Activated B cell treated with CpG ODN at 0.5 μM for 24 hours (primary cell): ENCODE measurements around the gene RAB6A. TPM values are rescaled to one million over a fixed set of nuclear protein-coding genes. Genes with fewer than 3 reads are reported as not detected.
"Not testable (repeated sequence)": the region's sequence is repeated elsewhere in the genome, so short reads cannot be mapped to it uniquely, and the experiment has no call there.

Source experiments
- ATAC-seq: fragments of 200-7000 bp; cut with Tn5 transposase; one replicate; pipeline ENCODE4 v1.10.0; 2021; ENCODE audit warnings: low read depth, mild to moderate bottlenecking, moderate library complexity
- CTCF ChIA-PET: fragments of 350-600 bp; sonication (Branson Sonifier 250); formaldehyde crosslinking; loops from one replicate; lab custom pipeline; 2021; ENCODE audit warnings: antibody characterized with exemption; lab: Charles Lee
- POLR2A ChIA-PET: fragments of 350-600 bp; sonication (Branson Sonifier 250); formaldehyde crosslinking; loops from one replicate; lab custom pipeline; 2021; ENCODE audit warnings: antibody characterized with exemption; lab: Charles Lee
- DNase-seq: peaks from one replicate; pipeline ENCODE4 v3.0.0; 2022
- H3K27ac Mint-ChIP-seq: one replicate; pipeline ENCODE4 v1.8.0; 2020; ENCODE audit warnings: mixed read lengths
- H3K27me3 Mint-ChIP-seq: one replicate; pipeline ENCODE4 v1.8.0; 2021; ENCODE audit warnings: mixed read lengths
- H3K36me3 Mint-ChIP-seq: one replicate; pipeline ENCODE4 v1.8.0; 2021; ENCODE audit warnings: low read depth, mixed read lengths
- H3K4me1 Mint-ChIP-seq: one replicate; pipeline ENCODE4 v1.8.0; 2021; ENCODE audit warnings: mixed read lengths
- H3K4me3 Mint-ChIP-seq: one replicate; pipeline ENCODE4 v1.8.0; 2020; ENCODE audit warnings: mild to moderate bottlenecking, mixed read lengths
- H3K9me3 Mint-ChIP-seq: one replicate; pipeline ENCODE4 v1.8.0; 2020; ENCODE audit warnings: mixed read lengths
- intact Hi-C: fragments of 100-400 bp; cut with micrococcal nuclease; formaldehyde crosslinking; loops from one replicate; pipeline ENCODE4 v1.15.1; 2024
- total RNA-seq: library from RNA; stranded (reverse); gene quantifications from 2 replicates; pipeline ENCODE4 v1.2.3, GENCODE V29; 2022
- TF ChIP-seq, protein P1 (sequence below): fragments of 200-600 bp; IDR thresholded peaks from one replicate; pipeline ENCODE4 v1.8.0; 2022; ENCODE audit warnings: antibody characterized with exemption, mild to moderate bottlenecking

RAB6A gene
- total RNA-seq, 1 donor from 2014 or later, result 53.3 TPM

DNA sequence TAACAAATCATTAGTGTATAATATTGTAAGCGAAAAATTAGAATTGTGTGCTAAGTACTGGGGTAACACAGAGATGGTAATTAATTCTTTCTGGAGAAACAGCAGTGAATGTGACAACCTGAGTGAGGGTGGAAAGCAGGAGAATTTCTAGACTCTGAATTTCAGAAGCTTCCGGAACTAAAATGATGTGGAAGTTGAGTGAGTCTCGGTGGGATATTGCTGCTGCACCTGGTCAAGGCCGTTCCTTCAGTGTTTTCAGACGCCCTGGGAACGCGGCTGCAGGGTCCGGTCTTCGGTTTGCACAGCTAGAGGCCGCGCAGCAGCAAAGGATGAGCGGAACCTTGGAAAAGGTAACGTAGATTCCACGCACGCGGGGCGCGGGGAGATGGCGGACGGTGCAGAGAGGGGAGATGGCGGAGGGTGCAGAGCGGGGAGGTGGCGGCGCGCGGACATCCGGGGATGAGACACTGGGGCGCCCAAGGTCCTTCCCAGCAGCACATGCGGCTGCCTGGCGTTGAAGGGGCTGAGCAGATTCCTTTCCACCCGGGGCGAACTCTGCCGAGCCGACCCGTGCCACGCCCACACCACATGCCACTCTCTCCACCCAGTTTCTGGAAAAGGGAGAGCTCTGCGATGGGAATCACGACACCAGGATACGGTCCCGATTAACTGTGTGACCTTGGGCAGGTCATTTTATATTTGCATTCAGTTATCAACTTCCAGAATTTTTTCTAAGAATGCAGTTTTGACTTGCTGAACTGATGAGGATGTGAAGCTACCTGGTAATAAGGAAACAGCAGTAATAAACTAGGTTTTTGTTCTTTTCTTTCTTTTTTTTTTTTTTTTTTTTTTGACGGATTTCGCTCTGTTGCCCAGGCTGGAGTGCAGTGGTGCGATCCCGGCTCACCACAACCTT is 27.0 kb upstream of the RAB6A start, which contains the start of gene MRPL48:
Gene MRPL48 (plus strand): TSS at position 232 of the 916 bp plus-strand sequence. CDS start 98 bp downstream, at position 330.
- intact Hi-C loops, result loop anchor here (1.0 to 5.0 kb wide), 5 partner anchors 9 to 704 kb away; partner anchors contain the start of genes FAM168A, LIPT2 and RAB6A
- no peaks in the 10 kb centered on the region for H3K27me3 Mint-ChIP-seq
- H3K9me3 Mint-ChIP-seq, result no peaks in the 10 kb centered on the region
- peak within 1 kb of the TSS; percentile 100 for H3K4me3 Mint-ChIP-seq
- ATAC-seq (peak; percentile 100), DNase-seq (peak; percentile 84)
- peak within 1 kb of the TSS; percentile 100 for H3K27ac Mint-ChIP-seq
- peaks cover 13% of the 10 kb centered on the region for H3K36me3 Mint-ChIP-seq
- peaks cover 15% of the 10 kb centered on the region for H3K4me1 Mint-ChIP-seq
- TF ChIP-seq, protein P1, sequence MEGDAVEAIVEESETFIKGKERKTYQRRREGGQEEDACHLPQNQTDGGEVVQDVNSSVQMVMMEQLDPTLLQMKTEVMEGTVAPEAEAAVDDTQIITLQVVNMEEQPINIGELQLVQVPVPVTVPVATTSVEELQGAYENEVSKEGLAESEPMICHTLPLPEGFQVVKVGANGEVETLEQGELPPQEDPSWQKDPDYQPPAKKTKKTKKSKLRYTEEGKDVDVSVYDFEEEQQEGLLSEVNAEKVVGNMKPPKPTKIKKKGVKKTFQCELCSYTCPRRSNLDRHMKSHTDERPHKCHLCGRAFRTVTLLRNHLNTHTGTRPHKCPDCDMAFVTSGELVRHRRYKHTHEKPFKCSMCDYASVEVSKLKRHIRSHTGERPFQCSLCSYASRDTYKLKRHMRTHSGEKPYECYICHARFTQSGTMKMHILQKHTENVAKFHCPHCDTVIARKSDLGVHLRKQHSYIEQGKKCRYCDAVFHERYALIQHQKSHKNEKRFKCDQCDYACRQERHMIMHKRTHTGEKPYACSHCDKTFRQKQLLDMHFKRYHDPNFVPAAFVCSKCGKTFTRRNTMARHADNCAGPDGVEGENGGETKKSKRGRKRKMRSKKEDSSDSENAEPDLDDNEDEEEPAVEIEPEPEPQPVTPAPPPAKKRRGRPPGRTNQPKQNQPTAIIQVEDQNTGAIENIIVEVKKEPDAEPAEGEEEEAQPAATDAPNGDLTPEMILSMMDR, result no peak
- POLR2A ChIA-PET, result interaction anchor here (0.7 to 2.2 kb wide), 10 partner anchors 9 to 705 kb away, joined by 3 to 68 read pairs (median 5); partner anchors contain the start of genes C2CD3, PPME1 and RAB6A
- CTCF ChIA-PET, result interaction anchor here (1.5 kb wide), 1 partner anchor 9 kb away, joined by 3 read pairs; no protein-coding TSS in a partner anchor

DNA sequence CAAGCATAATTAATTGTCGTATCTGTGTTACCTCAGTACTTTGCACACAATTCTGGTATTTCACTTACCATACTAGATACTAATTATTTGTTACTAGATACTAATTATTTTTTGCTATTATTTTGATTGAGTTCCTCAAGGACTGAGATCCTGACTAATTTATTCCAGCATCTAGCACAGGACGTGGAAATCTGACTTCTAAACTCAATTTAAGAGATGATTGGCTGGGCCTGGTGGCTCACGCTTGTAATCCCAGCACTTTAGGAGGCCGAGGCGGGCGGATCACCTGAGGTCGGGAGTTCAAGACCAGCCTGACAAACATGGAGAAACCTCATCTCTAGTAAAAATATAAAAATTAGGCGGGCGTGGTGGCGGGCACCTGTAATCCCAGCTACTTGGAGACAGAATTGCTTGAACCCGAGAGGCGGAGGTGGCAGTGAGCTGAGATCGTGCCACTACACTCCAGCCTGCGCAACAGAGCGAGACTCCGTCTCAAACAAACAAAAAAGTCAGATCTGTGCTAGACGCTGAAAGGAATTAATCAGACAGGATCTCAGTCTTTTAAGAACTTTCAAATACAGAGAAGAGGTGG is 26.3 kb upstream of the RAB6A start:
- Mint-ChIP-seq H3K9me3 (no peaks in the 10 kb centered on the region), H3K36me3 (peaks cover 11% of the 10 kb centered on the region), H3K27ac (peak overlapping the region; percentile 100), H3K4me1 (peaks cover 15% of the 10 kb centered on the region), H3K27me3 (no peaks in the 10 kb centered on the region), H3K4me3 (peak overlapping the region; percentile 100)
- DNase-seq (no peak), ATAC-seq (no peak)
- POLR2A ChIA-PET, result interaction anchor here (1.0 to 2.2 kb wide), 4 partner anchors 8 to 384 kb away, joined by 3 to 68 read pairs (median 11); partner anchors contain the start of genes C2CD3, PPME1 and RAB6A
- TF ChIP-seq, protein P1, result no peak
- intact Hi-C loops, result loop anchor here (5.0 kb wide), 1 partner anchor 705 kb away; the partner anchor contains the start of gene LIPT2
- CTCF ChIA-PET, result interaction anchor here (1.5 kb wide), 1 partner anchor 8 kb away, joined by 3 read pairs; no protein-coding TSS in a partner anchor

DNA sequence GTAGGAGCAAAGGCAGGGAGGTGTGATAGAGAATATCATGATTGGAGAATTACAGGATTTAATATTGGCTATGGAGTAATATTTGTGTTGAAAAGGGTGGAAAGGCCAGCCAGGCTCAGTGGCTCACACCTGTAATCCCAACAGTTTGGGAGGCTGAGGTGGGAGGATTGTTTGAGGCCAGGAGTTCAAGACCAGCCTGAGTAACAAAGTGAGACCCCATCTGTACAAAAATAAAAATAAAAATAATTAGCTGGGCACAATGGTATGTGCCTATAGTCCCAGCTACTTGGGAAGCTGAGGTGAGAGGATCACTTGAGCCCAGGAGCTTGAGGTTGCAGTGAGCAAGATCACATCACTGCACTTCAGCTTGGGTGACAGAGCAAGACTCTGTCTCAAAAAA is 24.6 kb upstream of the RAB6A start:
- ATAC-seq, CTCF ChIA-PET, H3K36me3 Mint-ChIP-seq, H3K27ac Mint-ChIP-seq, H3K9me3 Mint-ChIP-seq, H3K27me3 Mint-ChIP-seq, H3K4me3 Mint-ChIP-seq, DNase-seq: not testable (repeated sequence)
- POLR2A ChIA-PET, result interaction anchor here (0.6 to 1.4 kb wide), 2 partner anchors 22 to 707 kb away, joined by 4 to 10 read pairs; no protein-coding TSS in a partner anchor
- intact Hi-C loops, result loop anchor here (5.0 kb wide), 1 partner anchor 707 kb away; the partner anchor contains the start of gene LIPT2
- peaks cover 15% of the 10 kb centered on the region for H3K4me1 Mint-ChIP-seq

DNA sequence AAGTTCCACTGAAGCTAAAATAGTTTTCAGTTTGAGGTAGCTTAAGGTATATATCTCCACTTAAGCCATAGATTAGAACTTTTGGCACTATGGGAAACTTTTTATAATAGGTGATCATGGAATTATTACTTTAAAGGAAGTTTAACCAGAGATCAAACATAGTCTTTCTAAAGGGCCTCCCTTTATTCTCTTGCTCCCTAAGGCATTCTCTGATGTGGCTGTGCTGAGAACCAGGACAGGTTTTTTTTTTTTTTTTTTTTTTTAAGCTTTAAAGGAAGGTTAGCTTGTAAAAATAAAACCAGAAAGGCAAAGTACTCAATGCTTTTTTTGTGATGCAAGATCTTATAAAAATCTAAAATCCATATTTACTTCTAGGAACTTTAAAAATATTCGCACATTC is 23.9 kb upstream of the RAB6A start:
- H3K27ac Mint-ChIP-seq, result no peak overlapping the region

More for the DNA sequence above, 23.9 kb upstream of the RAB6A start:
- Mint-ChIP-seq H3K9me3 (no peaks in the 10 kb centered on the region), H3K27me3 (peaks cover 2% of the 10 kb centered on the region), H3K36me3 (peaks cover 7% of the 10 kb centered on the region), H3K4me3 (no peak overlapping the region), H3K4me1 (peaks cover 15% of the 10 kb centered on the region)
- POLR2A ChIA-PET, result interaction anchor here (0.6 to 1.4 kb wide), 2 partner anchors 22 to 708 kb away, joined by 4 to 10 read pairs; no protein-coding TSS in a partner anchor
- DNase-seq (no peak), ATAC-seq (no peak)
- intact Hi-C loops, result loop anchor here (5.0 kb wide), 1 partner anchor 708 kb away; the partner anchor contains the start of gene LIPT2
- TF ChIP-seq, protein P1, result no peak
- CTCF ChIA-PET, result no interaction called here
